Upper lobe of left lung (tissue), 4 donors: ENCODE results near the gene SBF2.

Source experiments
- POLR2AphosphoS5 ChIP-seq, 2 donors: sonication (generic); formaldehyde crosslinking; IDR thresholded peaks; one replicate each; pipeline ENCODE4 v1.5.1; 2017; ENCODE audit warnings: antibody characterized with exemption in 2 of 2
- TF ChIP-seq, protein P1 (sequence below), 6 experiments: fragments of 450-650 bp in 4 of 6; fragments of 200-600 bp in 2 of 6; sonication (generic) in 2 of 6; IDR thresholded peaks; one replicate each; pipeline ENCODE4 v1.5.1; 2016 to 2019; ENCODE audit warnings: antibody characterized with exemption in 6 of 6

- TF ChIP-seq, protein P1, sequence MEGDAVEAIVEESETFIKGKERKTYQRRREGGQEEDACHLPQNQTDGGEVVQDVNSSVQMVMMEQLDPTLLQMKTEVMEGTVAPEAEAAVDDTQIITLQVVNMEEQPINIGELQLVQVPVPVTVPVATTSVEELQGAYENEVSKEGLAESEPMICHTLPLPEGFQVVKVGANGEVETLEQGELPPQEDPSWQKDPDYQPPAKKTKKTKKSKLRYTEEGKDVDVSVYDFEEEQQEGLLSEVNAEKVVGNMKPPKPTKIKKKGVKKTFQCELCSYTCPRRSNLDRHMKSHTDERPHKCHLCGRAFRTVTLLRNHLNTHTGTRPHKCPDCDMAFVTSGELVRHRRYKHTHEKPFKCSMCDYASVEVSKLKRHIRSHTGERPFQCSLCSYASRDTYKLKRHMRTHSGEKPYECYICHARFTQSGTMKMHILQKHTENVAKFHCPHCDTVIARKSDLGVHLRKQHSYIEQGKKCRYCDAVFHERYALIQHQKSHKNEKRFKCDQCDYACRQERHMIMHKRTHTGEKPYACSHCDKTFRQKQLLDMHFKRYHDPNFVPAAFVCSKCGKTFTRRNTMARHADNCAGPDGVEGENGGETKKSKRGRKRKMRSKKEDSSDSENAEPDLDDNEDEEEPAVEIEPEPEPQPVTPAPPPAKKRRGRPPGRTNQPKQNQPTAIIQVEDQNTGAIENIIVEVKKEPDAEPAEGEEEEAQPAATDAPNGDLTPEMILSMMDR (IDR thresholded peaks at IDR 0.05): no peak
- TF ChIP-seq POLR2AphosphoS5 (IDR thresholded peaks at IDR 0.05): no peak
Observed at GRCh38 chr11:9814108-9814507, 479.9 kb downstream of the SBF2 start.
